Ovary (tissue), 3 donors: ENCODE results near the gene CCDC13.

ENCODE experiments used
- POLR2A ChIP-seq: fragments of 450-650 bp; IDR thresholded peaks from one replicate; pipeline ENCODE4 v1.6.1; 2017; ENCODE audit warnings: antibody characterized with exemption, mild to moderate bottlenecking, moderate library complexity
- TF ChIP-seq, protein P1 (sequence below), 3 donors: fragments of 450-650 bp in 2 of 3; fragments of 200-600 bp in 1 of 3; IDR thresholded peaks; one replicate each; pipeline versions ENCODE4 v1.5.1 to v1.8.0; 2016 to 2022; ENCODE audit warnings: antibody characterized with exemption in 3 of 3, mild to moderate bottlenecking in 1 of 3
- donor health status: DM: no; HTN: no; CAD: no.

DNA sequence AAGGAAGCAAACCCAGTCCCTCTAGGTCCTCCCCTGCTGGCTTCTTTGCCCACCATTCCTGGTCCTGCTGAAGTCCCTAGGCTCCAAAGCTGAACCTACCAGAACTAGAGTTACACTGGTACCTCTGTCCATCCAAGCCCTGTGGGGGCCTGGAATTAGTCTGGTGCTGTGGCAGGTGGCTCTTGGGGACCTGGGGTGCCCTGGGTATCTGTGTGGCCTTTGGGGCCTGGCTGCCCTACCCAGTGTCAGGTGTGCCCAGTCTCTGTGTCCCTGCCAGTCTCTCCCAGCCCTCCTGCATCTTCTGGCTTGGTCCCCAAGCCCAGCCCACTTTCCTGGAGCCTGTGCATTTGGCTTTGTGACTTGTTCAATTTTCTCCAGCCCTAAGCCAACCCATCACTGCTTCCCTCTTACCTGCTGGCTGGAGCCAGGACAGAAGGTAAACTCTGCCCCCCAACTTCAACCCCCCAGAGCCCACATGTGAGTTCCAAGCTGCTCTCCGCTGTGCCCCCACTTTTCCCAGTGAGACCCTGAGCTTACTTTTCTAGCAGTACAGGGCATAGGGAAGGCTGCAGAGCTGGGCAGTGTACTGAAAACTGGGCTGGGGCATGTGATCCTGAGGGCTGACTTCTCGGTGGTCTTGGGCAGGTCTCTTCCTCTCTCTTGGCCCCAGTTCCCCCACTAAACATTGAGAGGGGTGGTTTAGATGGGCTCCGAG lies 42.2 kb downstream of the CCDC13 start:
- TF ChIP-seq, protein P1, sequence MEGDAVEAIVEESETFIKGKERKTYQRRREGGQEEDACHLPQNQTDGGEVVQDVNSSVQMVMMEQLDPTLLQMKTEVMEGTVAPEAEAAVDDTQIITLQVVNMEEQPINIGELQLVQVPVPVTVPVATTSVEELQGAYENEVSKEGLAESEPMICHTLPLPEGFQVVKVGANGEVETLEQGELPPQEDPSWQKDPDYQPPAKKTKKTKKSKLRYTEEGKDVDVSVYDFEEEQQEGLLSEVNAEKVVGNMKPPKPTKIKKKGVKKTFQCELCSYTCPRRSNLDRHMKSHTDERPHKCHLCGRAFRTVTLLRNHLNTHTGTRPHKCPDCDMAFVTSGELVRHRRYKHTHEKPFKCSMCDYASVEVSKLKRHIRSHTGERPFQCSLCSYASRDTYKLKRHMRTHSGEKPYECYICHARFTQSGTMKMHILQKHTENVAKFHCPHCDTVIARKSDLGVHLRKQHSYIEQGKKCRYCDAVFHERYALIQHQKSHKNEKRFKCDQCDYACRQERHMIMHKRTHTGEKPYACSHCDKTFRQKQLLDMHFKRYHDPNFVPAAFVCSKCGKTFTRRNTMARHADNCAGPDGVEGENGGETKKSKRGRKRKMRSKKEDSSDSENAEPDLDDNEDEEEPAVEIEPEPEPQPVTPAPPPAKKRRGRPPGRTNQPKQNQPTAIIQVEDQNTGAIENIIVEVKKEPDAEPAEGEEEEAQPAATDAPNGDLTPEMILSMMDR (IDR thresholded peaks at IDR 0.05): no peak
- TF ChIP-seq POLR2A: no peak
